Upper lobe of left lung (tissue), 6 donors: ENCODE data around the gene C1QTNF6. TPM values are rescaled to one million over a fixed set of nuclear protein-coding genes. Genes with fewer than 3 reads are reported as not detected.

ENCODE experiments used
- ATAC-seq, 2 donors: fragments of 200-7000 bp; cut with Tn5 transposase; one replicate each; pipeline ENCODE4 v1.9.1; 2022; ENCODE audit warnings: mild to moderate bottlenecking in 2 of 2, moderate library complexity in 2 of 2; ENCODE audit not compliant: low FRiP score in 2 of 2
- DNase-seq, 2 donors: peaks; one replicate each; pipeline ENCODE4 v3.0.0-alpha.2; 2019 to 2020
- H3K27ac ChIP-seq, 4 donors: fragments of 200-600 bp; sonication (generic); one replicate each; pipeline ENCODE4 v1.5.1; 2016 to 2019
- H3K27me3 ChIP-seq, 4 donors: fragments of 200-600 bp; sonication (generic); one replicate each; pipeline ENCODE4 v1.5.1; 2017 to 2019
- H3K36me3 ChIP-seq, 4 donors: fragments of 200-600 bp; sonication (generic); one replicate each; pipeline ENCODE4 v1.5.1; 2016 to 2019
- H3K4me1 ChIP-seq, 4 donors: fragments of 200-600 bp; sonication (generic); one replicate each; pipeline ENCODE4 v1.5.1; 2018 to 2019
- H3K4me3 ChIP-seq, 4 donors: fragments of 200-600 bp; sonication (generic); one replicate each; pipeline ENCODE4 v1.5.1; 2017 to 2019; ENCODE audit warnings: mild to moderate bottlenecking in 2 of 4, moderate library complexity in 1 of 4
- H3K9me3 ChIP-seq, 4 donors: fragments of 200-600 bp; sonication (generic); one replicate each; pipeline ENCODE4 v1.5.1; 2018 to 2019
- EP300 ChIP-seq, 4 donors: sonication (generic); formaldehyde crosslinking; IDR thresholded peaks; one replicate each; pipeline ENCODE4 v1.5.1; 2017; ENCODE audit warnings: antibody characterized with exemption in 4 of 4, control low read depth in 2 of 4
- POLR2A ChIP-seq, 4 donors: fragments of 450-650 bp; IDR thresholded peaks; one replicate each; pipeline ENCODE4 v1.5.1; 2016 to 2017; ENCODE audit warnings: antibody characterized with exemption in 4 of 4, mild to moderate bottlenecking in 2 of 4
- POLR2AphosphoS5 ChIP-seq, 2 donors: sonication (generic); formaldehyde crosslinking; IDR thresholded peaks; one replicate each; pipeline ENCODE4 v1.5.1; 2017; ENCODE audit warnings: antibody characterized with exemption in 2 of 2
- WGBS, 2 donors: methylation state at CpG; one replicate each; pipeline ENCODE4 v1.1.5; 2017 to 2018; 5-methylcytosine and 5-hydroxymethylcytosine counted together
- total RNA-seq, 6 donors: library from RNA; depleted of rRNA in 4 of 6; stranded (reverse); fragments of >200 nt in 4 of 6; gene quantifications; one replicate each; pipeline versions ENCODE4 v1.1.0 to v1.2.1, GENCODE V29; 2016 to 2021
- TF ChIP-seq, protein P1 (sequence below), 6 experiments: fragments of 450-650 bp in 4 of 6; fragments of 200-600 bp in 2 of 6; sonication (generic) in 2 of 6; IDR thresholded peaks; one replicate each; pipeline ENCODE4 v1.5.1; 2016 to 2019; ENCODE audit warnings: antibody characterized with exemption in 6 of 6
- donor health status: DM: no; HTN: no; CAD: no; lungs with moderate emphysema.
- donor health status: DM: no; HTN: yes; CAD: no; lungs with severe emphysema.

The C1QTNF6 gene
- total RNA-seq, 6 donors from 2014 or later, result 2.1 to 8.4 (median 4.7) TPM

DNA sequence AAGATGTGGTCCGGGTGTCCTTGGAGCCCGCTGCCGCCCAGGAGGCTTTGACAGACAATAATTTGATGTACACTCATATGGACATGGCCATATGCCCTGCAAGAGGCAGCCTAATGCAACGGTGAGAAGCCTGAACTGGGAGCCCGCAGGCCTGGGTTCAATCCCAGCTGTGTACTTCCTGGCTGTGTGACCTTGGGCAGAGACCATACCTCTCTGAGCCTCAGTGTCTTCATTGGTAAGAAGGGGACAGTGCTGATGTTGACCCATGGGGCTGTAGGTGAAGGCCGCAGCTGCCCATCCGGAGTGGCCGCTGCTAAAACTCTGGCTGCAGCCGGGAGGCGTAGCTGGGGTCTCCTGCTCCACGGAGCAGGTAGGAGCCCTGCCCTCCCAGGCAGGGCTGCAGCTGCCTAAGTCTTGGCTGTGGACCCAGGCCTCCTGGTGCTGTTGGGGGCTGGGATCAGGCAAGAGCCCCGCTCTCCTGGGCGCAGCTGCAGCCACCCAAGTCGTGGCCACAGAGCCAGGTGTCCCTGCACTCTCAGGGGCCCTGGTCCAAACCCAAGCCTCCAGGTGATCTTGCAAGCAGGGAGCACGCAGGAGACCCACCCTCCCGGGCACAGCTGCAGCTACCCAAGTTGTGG, 47.2 kb downstream of the C1QTNF6 start:
- WGBS, 2 donors, result 91 to 92% methylated on average over 4 to 13 of the region's 16 CpGs

DNA sequence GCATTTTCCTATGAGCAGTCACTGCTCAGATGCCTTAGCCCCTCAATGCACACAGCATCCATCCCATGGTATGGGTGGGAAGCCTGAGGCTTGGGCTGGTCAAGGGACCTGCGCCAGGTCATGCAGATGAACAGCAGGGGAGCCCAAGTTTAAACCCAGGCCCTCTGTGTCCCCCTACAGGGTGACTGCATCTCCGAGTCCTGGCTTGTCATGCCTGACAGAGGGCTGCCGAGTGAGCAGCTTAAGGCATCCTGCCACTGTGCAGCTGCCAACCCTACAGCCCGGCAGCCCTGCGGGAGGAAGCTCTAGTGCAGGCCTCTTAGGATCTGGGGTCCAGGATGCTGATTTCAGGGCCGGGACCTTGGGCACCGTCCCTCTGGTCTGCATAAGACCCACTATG, 48.3 kb downstream of the C1QTNF6 start:
- Histone ChIP-seq H3K4me1 (no peaks in the 10 kb centered on the region), H3K9me3 (no peaks in the 10 kb centered on the region), H3K36me3 (no peaks in the 10 kb centered on the region), H3K27me3 (no peaks in the 10 kb centered on the region), H3K27ac (no peak overlapping the region), H3K4me3 (no peak overlapping the region)
- no peak for ATAC-seq
- DNase-seq, result no peak
- TF ChIP-seq, protein P1, sequence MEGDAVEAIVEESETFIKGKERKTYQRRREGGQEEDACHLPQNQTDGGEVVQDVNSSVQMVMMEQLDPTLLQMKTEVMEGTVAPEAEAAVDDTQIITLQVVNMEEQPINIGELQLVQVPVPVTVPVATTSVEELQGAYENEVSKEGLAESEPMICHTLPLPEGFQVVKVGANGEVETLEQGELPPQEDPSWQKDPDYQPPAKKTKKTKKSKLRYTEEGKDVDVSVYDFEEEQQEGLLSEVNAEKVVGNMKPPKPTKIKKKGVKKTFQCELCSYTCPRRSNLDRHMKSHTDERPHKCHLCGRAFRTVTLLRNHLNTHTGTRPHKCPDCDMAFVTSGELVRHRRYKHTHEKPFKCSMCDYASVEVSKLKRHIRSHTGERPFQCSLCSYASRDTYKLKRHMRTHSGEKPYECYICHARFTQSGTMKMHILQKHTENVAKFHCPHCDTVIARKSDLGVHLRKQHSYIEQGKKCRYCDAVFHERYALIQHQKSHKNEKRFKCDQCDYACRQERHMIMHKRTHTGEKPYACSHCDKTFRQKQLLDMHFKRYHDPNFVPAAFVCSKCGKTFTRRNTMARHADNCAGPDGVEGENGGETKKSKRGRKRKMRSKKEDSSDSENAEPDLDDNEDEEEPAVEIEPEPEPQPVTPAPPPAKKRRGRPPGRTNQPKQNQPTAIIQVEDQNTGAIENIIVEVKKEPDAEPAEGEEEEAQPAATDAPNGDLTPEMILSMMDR (IDR thresholded peaks at IDR 0.05), result no peak
- no peak for TF ChIP-seq POLR2A (IDR thresholded peaks at IDR 0.05)
- TF ChIP-seq EP300 (IDR thresholded peaks at IDR 0.05), result no peak
- no peak for TF ChIP-seq POLR2AphosphoS5 (IDR thresholded peaks at IDR 0.05)
- 87 to 88% methylated on average over 7 of the region's 7 CpGs for WGBS, 2 donors

More for the DNA sequence above, 47.2 kb downstream of the C1QTNF6 start:
- ATAC-seq (no peak), DNase-seq (peak in 1 of 2 donors; percentile 63)
- no peak overlapping the region for H3K4me3 ChIP-seq
- no peaks in the 10 kb centered on the region for H3K36me3 ChIP-seq
- TF ChIP-seq POLR2AphosphoS5 (IDR thresholded peaks at IDR 0.05), result no peak
- H3K27me3 ChIP-seq, result no peaks in the 10 kb centered on the region
- peaks cover 0 to 5% (median 0%) of the 10 kb centered on the region in 4 donors for H3K4me1 ChIP-seq
- no peak overlapping the region for H3K27ac ChIP-seq
- no peaks in the 10 kb centered on the region for H3K9me3 ChIP-seq

DNA sequence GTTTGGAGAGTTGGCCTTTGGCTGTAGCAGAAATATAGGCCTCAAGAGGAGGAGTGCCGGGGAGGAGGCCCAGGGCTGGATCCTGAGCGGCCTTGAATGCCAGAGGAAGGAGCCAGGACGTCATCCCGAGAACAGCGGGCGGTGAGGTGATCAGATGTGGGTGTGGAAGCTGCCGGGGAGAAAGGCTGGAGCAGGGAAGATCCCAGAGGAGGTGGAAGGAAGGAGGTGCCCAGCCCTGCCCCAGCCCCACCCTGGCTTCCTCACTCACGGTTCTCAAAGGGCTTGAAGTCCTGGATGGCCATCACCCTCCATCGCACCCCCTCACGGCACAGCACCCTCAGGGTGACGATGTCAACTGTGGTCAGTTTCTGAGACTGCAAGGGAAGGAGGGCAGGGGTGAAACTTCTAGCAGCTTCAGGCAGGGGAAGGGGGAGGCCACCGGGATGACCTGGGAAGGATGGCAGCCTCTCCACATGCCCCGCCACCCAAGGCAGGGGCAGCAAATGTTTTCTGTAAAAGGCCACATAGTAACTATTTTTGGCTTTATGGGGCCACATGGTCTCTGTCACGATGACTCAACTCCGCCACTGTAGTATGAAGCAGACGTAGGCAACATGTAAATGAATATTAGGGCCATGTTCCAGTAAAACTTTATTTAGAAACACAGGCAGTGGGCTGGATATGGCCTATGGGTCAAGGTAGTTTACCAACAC, 49.0 kb downstream of the C1QTNF6 start:
- Histone ChIP-seq H3K4me3 (no peak overlapping the region), H3K27ac (no peak overlapping the region), H3K27me3 (no peaks in the 10 kb centered on the region), H3K9me3 (no peaks in the 10 kb centered on the region), H3K4me1 (no peaks in the 10 kb centered on the region), H3K36me3 (no peaks in the 10 kb centered on the region)
- DNase-seq (no peak), ATAC-seq (no peak)
- WGBS, 2 donors, result 65 to 68% methylated on average over 15 to 16 of the region's 16 CpGs
- TF ChIP-seq POLR2A (IDR thresholded peaks at IDR 0.05) (no peak), POLR2AphosphoS5 (IDR thresholded peaks at IDR 0.05) (no peak), EP300 (IDR thresholded peaks at IDR 0.05) (no peak)
- TF ChIP-seq, protein P1 (IDR thresholded peaks at IDR 0.05), result no peak

DNA sequence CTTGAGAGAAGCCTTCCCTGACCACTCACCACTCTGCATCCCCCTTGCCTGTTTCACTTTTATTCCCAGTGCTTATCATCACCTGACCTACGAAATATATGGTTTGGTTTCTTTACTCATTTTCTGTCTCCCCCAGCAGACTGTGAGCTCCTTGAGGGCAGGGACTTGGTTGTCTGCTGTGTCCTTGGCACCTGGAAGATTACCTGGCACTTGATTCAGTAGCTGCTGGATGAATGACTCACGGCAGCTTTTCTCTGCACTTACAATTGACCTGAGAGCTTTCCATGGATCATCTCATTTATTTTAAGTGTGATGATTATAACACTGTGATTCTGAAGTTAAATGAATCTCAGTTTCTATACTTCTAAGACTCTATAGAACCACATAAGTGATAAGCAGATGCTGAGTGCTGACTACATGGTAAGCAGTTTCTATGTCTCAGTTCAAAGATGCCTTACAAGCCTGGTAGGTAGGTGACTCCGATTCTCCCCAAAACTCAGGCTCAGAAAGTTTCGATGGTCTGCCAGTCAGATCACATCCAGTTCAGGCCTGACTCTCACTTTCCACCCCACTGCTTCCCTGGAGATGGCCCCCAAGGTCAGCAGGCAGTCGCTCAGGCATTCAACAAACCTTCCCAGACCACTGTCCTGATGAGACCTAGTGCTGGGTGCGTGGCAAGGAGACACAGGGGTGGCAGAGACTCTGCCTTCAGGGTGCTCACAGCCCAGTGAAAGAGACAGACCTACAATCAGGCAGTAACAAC, 50.0 kb downstream of the C1QTNF6 start:
- Histone ChIP-seq H3K4me1 (no peaks in the 10 kb centered on the region), H3K36me3 (no peaks in the 10 kb centered on the region), H3K9me3 (no peaks in the 10 kb centered on the region), H3K27ac (no peak overlapping the region), H3K27me3 (no peaks in the 10 kb centered on the region), H3K4me3 (no peak overlapping the region)
- no peak for TF ChIP-seq EP300 (IDR thresholded peaks at IDR 0.05)
- TF ChIP-seq, protein P1 (IDR thresholded peaks at IDR 0.05), result no peak
- ATAC-seq, result no peak
- WGBS, 2 donors, result 63 to 92% methylated on average over 5 to 6 of the region's 6 CpGs
- no peak for DNase-seq

DNA sequence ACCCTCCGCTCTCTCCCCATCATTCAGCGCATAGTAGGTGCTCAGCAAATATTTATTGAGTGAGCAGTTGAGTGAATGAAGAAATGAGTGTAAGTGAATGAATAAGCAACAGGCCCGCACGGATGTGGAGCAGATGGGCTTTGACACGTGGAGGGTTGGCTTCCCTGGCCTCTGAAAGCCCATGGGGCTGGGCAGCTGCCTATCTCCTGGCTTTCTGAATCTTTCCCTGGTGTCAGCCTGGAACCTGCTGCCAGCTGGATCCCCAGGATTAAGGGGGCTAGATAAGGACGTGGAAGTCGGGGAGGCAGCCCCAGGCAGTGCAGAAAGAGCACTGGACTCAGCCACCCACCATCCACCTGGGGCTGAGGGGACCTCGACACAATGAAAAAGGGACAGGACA, 50.9 kb downstream of the C1QTNF6 start:
- no peak overlapping the region for H3K4me3 ChIP-seq
- 84 to 85% methylated on average over 8 of the region's 8 CpGs for WGBS, 2 donors
- no peak for ATAC-seq

More for the DNA sequence above, 50.9 kb downstream of the C1QTNF6 start:
- no peaks in the 10 kb centered on the region for H3K4me1 ChIP-seq
- H3K27me3 ChIP-seq, result no peaks in the 10 kb centered on the region
- no peak for DNase-seq
- no peaks in the 10 kb centered on the region for H3K9me3 ChIP-seq
- no peak overlapping the region for H3K27ac ChIP-seq
- no peak for TF ChIP-seq EP300 (IDR thresholded peaks at IDR 0.05)
- no peak for TF ChIP-seq POLR2A (IDR thresholded peaks at IDR 0.05)
- no peak for TF ChIP-seq POLR2AphosphoS5 (IDR thresholded peaks at IDR 0.05)
- TF ChIP-seq, protein P1 (IDR thresholded peaks at IDR 0.05), result no peak
- no peaks in the 10 kb centered on the region for H3K36me3 ChIP-seq
